Stimulated activated CD8-positive, alpha-beta memory T cell treated with anti-CD3 and anti-CD28 coated beads, Interleukin-12 subunit alpha, Interleukin-12 subunit beta, amount 100 ng/mL, for 24 hours (primary cell): ENCODE measurements around the gene PITRM1.
"Not testable (repeated sequence)": the region's sequence is repeated elsewhere in the genome, so short reads cannot be mapped to it uniquely, and the experiment has no call there.

ENCODE experiments used
- DNase-seq: peaks from one replicate; pipeline ENCODE4 v3.0.0-alpha.2; 2020; ENCODE audit errors: extremely low read depth

Gene PITRM1, protein sequence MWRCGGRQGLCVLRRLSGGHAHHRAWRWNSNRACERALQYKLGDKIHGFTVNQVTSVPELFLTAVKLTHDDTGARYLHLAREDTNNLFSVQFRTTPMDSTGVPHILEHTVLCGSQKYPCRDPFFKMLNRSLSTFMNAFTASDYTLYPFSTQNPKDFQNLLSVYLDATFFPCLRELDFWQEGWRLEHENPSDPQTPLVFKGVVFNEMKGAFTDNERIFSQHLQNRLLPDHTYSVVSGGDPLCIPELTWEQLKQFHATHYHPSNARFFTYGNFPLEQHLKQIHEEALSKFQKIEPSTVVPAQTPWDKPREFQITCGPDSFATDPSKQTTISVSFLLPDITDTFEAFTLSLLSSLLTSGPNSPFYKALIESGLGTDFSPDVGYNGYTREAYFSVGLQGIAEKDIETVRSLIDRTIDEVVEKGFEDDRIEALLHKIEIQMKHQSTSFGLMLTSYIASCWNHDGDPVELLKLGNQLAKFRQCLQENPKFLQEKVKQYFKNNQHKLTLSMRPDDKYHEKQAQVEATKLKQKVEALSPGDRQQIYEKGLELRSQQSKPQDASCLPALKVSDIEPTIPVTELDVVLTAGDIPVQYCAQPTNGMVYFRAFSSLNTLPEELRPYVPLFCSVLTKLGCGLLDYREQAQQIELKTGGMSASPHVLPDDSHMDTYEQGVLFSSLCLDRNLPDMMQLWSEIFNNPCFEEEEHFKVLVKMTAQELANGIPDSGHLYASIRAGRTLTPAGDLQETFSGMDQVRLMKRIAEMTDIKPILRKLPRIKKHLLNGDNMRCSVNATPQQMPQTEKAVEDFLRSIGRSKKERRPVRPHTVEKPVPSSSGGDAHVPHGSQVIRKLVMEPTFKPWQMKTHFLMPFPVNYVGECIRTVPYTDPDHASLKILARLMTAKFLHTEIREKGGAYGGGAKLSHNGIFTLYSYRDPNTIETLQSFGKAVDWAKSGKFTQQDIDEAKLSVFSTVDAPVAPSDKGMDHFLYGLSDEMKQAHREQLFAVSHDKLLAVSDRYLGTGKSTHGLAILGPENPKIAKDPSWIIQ

GRCh38 chr10:3172446-3173170 is at the start of gene PITRM1:
PITRM1 (minus strand) TSS chr10:3172782; CDS start chr10:3172772, 10 bp downstream.
- DNase-seq: peak; percentile 98

- DNase-seq: no peak
Observed at GRCh38 chr10:3222068-3222467, 49.5 kb upstream of the PITRM1 start.

- not testable (repeated sequence) for DNase-seq
Observed at GRCh38 chr10:3221601-3222000, 49.0 kb upstream of the PITRM1 start.

- DNase-seq: no peak
Observed at GRCh38 chr10:3220853-3221252, 48.3 kb upstream of the PITRM1 start.

DNA sequence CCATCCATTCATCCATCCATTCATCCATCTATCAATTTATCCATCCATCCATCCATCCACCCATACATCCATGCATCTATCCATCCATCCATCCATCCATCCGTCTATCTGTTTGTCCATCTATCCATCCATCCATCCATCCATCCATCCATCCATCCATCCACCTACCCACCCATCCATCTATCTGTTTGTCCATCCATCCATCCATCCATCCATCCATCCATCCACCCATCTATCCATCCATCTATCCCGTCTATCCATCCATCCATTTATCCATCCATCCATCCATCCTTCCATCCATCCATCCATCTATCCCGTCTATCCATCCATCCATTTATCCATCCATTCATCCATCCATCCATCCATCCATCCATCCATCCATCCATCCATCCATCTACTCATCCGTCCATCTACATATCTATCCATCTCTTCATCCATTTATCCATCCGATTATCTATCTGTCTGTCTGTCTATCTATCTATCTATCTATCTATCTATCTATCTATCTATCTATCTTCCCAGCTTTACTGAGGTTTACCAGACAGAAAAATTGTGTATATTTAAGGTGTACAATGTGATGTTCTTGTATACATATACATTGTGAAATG is 46.5 kb upstream of the PITRM1 start:
- DNase-seq: not testable (repeated sequence)

- no peak for DNase-seq
Observed at GRCh38 chr10:3217853-3218252, 45.3 kb upstream of the PITRM1 start.

DNA sequence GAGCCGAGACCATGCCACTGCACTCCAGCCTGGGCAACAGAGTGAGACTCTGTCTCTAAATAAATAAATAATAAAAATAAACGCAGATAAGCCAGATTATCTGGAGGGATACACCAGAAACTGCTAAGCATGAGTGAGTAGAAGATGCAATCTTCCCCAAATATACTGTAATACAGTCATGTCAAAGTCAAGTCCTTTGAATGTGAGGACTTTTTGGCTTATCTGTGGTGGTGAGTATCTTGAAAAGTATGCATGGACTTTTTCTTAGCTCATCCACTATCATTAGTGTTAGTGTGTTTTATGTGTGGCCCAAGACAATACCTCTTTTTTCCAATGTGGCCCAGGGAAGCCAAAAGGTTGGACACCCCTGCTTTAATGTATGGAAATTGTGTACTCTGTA is 44.7 kb upstream of the PITRM1 start:
- DNase-seq: no peak

DNA sequence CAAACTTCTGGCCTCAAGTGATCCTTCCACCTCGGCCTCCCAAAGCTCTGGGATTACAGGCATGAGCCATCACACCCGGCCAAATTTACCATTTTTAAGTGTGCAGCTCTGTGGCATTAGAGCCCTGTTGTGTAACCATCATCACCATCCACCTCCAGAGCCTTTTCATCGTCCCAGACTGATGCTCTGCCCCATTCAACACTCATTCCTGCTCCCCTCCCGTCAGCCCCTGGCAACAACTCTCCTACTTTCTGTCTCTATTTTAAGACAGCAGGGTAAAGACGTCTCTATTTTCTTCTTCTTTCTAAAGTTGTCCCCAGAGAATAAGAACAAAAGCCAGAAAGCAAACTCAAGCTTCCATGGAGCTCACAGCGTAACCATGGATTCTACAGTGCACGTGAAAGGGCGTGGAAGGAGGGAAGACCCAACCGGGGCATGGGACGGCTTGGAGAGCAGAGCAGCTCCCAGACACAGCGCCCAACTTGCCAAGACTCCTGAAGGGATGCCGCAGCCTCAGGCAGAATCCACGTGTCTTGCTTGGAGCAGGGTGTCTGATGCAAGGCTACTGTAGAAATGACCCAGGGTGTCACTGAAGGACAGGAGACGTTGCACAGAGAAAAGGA is 42.7 kb upstream of the PITRM1 start:
- DNase-seq: no peak

DNA sequence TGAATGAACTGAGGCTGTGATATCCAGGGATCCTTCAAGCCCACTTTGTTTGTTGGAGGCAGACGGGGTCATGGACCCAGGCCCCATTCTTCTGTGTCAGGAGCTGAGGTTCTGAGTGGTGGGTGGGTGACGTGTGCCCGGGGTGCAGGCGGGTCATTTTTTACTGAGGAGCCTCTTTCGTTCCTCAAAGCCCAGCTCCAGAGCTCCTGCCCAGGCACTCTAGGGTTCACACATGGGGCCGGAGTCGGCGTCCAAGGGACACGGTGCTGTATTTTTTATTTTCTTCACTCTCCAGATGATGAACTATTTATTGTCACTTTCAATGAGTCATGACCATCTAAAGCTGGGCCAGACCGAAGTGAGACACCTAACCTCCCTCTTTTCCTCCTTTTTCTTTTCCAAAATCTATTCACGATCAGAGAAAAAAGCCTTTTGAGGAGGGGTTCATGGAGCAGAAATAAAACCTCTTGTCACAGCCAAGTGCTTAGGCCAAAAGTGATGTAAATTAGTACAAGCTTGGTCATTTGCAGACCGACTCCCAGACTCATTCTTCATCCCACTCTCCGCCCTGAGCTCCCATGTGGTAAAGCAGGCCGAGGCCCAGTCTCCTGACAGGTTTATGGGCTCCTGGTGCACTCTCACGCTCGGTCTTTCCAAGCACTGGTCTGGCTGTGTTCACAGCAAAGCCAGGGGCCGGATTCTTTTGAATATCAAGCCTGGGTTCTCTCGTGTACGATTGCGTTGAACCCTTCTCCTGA is 41.4 kb upstream of the PITRM1 start:
- no peak for DNase-seq

- no peak for DNase-seq
Observed at GRCh38 chr10:3213208-3213607, 40.6 kb upstream of the PITRM1 start.

DNA sequence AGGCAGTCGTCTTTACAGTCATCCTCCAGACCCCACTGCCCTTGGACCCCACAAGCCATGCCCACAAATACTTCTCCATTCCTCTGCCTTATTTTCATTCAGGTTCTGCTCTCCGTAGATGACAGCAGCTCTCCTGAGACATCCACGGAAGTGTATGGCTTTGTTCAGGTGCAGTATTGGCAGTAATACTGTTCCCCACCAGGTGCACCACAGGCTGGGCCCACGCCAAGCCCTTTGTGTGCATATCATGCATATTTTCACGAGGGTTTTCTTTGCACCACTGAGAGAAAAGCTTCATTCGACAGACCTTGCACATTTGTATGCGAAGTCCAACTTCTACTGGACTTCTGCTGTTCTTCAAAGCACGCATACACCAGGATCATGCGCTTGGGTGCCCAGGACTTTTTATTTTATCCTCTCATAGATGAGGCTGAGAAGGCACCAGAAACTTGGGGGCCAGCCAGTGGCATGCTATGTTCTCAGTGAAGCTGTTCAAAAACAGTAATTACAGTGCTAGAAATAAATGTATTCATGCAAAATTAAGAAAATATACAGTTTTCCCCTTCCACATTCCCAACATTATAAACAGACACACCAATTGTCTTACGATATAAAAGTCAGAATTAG is 37.8 kb upstream of the PITRM1 start:
- DNase-seq: no peak

DNA sequence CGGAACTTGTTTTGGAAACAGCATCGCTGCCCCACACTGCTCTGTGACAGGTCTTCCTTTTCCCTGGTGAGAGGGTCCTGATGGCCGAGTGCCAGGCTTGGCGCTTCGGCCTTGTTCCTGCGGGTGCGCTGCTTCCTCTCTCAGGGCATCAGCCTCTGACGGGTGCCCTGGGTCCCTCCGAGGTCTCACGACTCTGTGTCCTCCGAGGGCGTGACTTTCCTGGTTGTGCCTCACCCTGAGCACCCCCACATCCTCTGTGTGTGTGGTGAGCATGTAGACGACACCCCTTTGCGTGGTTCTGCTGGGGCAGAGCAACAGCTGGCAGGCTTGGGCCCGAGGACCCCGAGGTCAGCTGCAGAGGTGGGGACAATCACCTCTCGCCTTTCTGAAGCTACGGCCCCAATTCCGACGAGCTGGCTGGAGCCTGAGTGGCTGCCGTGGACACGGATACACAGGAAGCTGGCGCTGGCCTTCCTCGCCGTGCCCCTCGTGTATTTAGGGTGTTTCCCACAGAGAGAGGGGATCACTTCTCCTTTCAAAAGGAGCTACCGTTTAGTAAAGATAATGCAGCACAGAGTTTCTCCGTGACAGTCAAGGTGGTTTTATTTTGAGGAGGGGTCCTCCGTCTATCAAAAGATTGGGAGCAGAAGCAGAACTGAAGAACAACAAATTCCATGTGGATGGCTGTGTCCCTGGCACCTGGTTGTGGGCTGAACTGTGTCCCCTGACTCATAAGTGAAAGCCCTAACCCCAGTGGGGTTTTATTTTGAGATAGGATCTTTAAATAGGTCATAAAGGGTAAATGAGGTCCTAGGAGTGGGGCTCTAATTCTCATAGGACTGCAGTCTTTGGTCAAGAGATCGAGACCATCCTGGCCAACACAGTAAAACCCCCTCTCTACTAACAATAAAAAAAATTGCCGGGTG is 36.2 kb upstream of the PITRM1 start:
- DNase-seq: no peak

- DNase-seq: no peak
Observed at GRCh38 chr10:3207351-3207750, 34.8 kb upstream of the PITRM1 start.

GRCh38 chr10:3206511-3207157 is 34.1 kb upstream of the PITRM1 start:
- DNase-seq: no peak

- DNase-seq: no peak
Observed at GRCh38 chr10:3203972-3204371, 31.4 kb upstream of the PITRM1 start.

DNA sequence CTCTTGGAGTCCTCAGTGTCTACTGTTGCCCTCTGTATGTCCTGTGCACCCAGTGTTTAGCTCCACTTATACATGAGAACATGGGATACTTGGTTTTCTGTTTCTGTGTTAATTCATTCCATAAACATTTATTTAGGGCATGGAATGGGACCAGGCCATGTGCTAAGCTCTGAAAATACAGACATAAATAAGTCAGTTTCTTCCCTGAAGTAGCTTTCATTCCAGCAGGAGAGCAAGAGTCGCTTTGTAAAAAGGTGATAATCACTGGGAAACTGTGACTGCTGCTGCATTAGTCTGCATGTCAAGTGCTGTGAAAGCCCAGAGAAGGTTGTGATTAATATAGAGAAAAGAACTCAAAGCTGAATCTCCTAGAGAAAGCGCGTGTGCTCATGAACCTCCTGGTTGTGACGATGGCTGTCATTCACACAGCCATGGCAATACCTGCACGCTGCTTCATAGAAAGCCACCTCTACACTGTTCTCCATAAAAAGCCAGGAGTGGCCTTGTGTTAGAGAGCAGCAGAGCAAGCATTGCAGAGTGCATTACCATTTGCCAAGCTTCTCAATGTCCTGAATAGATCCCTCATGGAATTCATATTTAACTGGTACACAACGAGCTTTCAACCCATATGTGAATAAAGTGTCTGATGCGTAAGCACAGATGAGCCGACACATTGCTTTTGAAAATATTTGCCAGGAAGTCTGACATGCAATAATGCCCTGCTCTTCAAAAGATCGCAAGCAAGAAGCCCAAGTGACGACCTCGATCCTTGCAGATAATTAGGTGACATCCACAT is 30.6 kb upstream of the PITRM1 start:
- DNase-seq: no peak

DNA sequence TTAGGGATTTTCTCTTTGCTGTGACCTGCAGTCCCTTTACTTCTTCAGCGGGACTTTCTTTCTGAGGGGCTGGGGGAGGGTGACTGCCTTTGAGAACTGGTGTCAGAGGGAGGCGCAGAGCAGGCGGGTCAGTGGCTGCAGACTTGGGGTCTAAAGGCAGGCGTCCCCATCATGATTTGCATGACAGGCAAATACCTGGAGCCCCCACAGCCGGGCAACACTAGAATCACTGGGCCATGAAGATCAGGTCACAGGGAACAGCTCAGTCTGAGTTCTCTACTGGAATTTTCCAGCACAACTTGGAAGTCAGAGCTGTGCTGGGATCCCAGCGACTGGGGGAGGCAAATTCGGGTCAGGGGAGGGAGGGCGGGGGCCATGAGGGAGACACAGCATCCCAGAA is 29.2 kb upstream of the PITRM1 start:
- DNase-seq: no peak
